Measurements from ENCODE around the gene C5AR1.

GRCh38 chr19:47321630-47322029 is 12.0 kb downstream of the C5AR1 start:
- TF ChIP-seq CTCF (IDR thresholded peaks at IDR 0.05; ENCODE audit: insufficient read depth, low read length), result no peak
- TF ChIP-seq POLR2AphosphoS5 (IDR thresholded peaks at IDR 0.05; ENCODE audit: low read depth), result no peak
